Measurements from ENCODE around the gene COMP.

The COMP gene

GRCh38 chr19:18768997-18769891 lies 21.9 kb downstream of the COMP start:
- no peak for DNase-seq

- DNase-seq, result no peak
Observed at GRCh38 chr19:18768046-18768771, 22.9 kb downstream of the COMP start.

GRCh38 chr19:18765224-18765623 lies 25.9 kb downstream of the COMP start:
- DNase-seq, result no peak

GRCh38 chr19:18764591-18765051 lies 26.5 kb downstream of the COMP start:
- DNase-seq, result no peak

DNA sequence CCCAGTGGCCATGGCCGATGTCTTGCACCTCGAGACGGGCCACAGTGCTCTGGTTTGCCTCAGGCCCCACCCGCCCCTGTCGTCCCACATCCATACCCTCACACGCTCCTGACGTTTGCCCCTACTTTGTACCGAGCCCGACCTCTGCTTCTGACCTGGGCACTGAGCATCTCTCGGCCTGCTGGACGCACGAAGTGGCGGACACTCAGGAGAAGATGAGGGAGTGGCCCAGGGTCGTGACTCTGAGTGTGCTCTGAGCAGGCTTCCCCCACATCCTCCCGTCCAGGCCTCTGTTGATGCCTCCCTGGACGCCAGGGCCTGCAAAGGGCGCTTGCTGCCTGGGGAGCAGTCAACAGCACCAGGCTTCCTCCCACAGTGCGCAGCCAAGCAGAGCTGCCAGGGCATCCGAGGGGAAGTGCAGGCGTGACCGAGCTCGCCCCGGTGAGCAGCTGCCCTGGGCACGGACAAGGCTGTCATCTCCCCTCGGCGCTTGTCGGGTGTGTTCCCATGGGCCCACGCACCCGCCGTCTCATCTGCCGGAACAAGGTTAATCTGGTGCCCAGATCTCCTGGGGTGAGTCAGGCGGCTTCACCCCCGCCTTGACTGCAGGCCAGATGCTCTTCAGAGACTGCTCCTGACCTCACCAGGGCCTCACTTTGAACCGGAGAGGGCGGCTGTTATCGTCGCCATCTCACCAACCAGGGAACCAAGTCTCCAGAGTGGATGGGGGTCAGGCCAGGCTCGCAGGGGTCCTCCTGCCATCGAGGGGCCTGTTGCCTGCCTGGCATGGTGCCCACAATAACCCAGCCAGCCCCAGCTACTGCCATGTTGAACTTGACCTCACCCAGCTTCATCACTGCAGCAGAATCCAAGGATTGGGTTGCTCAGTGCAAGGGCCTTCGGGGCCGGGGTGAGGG lies 27.2 kb downstream of the COMP start:
- DNase-seq, result no peak

- DNase-seq, result no peak
Observed at GRCh38 chr19:18762125-18763023, 28.7 kb downstream of the COMP start.

- DNase-seq, result no peak
Observed at GRCh38 chr19:18761531-18762110, 29.5 kb downstream of the COMP start.

DNA sequence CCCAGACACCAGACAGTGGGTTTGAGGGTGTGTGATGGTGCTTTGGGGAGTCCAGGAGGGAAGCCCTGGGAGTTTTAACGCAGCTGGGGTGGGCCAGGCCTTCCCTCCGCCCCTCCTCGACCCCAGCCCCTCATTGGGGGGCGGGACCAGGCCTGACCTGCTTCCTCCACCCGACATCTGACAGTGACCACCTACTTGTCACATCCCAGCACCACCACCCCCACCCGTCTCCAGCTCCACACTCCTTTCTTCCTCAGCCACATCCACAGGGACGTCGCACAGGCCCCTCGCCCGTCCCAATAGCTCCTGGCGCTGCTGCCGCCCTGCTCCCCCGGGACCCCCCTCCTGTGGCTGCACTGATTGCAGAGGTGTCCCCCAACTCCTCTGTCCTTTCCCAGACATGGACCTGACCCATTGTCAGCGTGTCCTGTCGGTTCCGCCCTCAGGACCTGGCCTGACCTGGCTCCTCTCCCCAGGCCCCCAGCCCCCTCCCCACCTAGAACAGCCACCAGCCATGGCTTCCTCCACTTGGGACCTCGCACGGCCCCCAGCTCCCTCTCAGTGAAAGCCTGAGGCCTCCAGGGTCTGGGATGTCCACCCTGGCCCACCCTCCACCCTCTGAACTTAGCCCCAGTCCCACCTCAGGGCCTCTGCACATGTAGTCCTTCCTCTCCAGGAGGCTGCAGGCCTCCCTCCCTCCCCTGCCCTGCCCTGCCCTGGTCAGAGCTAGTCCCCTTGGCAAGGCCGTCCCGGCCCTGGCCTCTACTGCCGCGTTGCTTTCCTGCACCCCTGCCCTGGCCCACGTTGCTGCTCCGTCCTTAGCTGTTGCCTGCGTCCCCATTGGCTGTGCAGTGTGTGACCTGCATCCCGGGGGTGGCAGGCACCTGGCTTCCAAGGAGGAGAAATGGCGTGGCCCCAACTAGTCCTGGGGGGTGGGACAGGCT lies 30.4 kb downstream of the COMP start:
- no peak for DNase-seq

GRCh38 chr19:18759995-18760426 lies 31.1 kb downstream of the COMP start:
- DNase-seq, result no peak

- DNase-seq, result no peak
Observed at GRCh38 chr19:18759304-18759994, 31.7 kb downstream of the COMP start.

DNA sequence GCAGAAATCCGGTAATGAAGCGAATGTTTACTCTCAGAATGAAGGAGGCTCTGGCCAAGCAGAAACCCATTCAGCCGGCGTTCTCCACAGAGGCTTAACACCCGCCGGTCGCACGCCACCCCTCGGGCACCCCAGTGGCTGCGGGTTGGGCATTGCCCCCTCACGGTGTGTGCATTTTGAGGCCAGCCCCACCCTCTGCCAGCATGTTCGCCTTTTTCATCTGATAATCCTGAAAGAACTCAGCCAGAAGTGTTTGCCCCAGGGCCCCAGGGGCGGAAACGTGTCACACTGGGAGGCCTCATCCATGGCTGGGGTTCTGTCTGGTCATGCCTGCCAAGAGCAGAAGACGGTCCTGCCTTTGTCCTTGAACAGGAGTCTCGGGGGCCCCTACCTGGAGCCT lies 34.2 kb downstream of the COMP start:
- DNase-seq, result no peak

DNA sequence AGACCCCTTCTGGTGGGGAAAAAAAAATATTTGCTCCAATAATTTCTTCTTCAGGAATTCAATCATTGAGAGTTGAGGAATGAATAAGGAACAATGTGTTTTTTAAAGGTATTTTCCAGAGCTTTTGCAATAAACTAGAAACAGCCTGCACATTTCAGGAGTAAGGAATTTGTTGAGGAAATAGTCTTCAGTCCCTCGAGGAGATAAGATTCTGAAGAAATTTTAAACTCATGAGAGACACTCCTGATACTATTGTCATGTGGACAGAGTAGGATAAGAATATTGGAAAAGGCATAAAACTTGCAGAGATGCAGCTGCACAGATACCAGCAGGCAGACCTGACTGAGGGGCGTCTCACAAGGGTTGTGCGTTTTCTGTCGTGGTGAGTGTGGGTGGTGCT lies 36.6 kb downstream of the COMP start:
- no peak for DNase-seq

DNA sequence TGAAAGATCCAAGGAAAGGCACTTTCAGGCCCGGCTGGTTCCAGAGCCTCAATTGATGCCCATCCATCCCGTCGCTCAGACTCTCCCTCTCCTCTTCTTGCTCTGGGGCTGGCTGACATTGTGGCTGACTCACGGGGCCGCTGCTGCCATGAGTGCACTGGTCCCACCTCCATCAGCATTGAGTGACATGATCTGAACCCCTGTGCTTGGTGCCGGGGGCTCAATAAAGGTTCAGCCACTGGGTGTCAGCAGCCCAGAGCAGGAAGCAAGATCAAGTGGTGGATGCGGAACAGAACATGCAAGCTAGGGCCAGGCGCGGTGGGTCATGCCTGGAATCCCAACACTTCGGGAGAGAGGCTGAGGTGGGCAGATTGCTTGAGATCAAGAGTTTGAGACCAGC lies 39.5 kb downstream of the COMP start:
- no peak for DNase-seq

DNA sequence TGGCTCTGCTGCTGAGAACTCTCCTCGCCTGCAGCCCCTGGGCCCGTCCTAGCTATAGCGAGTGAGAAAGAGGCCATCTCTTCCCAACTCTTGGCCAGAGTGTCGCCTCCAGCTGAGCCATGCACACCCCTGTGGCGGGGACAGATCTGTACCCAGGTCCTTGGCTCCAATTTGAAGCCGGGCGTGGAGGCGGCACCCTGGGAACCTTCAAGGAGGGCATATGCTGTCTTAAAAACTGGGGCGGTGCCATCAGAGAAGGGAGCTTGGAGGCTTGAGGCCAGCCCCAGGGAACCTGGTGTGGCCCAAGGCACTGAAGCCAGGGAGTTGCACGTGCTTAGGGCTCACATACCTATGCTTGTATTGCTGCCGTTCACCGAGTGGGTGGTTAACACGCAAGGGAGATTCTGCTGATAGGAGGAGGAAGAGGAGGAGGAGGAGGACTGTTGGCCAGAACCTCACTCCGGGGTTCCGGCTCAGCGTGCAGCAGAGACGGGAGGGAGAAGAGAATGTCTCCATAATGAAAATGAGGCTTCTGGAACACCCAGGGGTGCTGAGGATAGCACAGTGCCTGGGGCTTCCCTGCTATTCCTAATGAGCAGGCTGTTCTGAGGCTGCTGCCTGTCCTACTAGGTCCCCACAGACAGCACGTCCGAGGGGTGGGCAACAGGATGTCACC lies 40.7 kb downstream of the COMP start:
- no peak for DNase-seq

- no peak for DNase-seq
Observed at GRCh38 chr19:18749362-18750231, 41.5 kb downstream of the COMP start.

GRCh38 chr19:18746401-18747325 lies 44.4 kb downstream of the COMP start:
- DNase-seq, result no peak

GRCh38 chr19:18745931-18746330 lies 45.2 kb downstream of the COMP start:
- DNase-seq, result no peak
